ENCODE results near the gene HRH3.

- TF ChIP-seq CTCF (IDR thresholded peaks at IDR 0.05) (no peak), POLR2A (IDR thresholded peaks at IDR 0.05) (no peak), POLR2AphosphoS5 (IDR thresholded peaks at IDR 0.05) (no peak), EP300 (IDR thresholded peaks at IDR 0.05) (no peak)
Observed at GRCh38 chr20:62170536-62170935, 49.5 kb downstream of the HRH3 start.

Data from suprapubic skin (tissue), 4 donors.